GM18907 (cell line): ENCODE measurements around the gene DDX31.

ENCODE experiments used
- ATAC-seq: cut with Tn5 transposase; IDR thresholded peaks from one replicate; pipeline ENCODE4 v1.9.1; 2021; ENCODE audit warnings: mild to moderate bottlenecking, moderate library complexity; ENCODE audit not compliant: unreplicated experiment

DDX31 gene

GRCh38 chr9:132638240-132638639, 31.5 kb downstream of the DDX31 start:
- ATAC-seq, result no peak

GRCh38 chr9:132637801-132638200, 32.0 kb downstream of the DDX31 start:
- no peak for ATAC-seq

DNA sequence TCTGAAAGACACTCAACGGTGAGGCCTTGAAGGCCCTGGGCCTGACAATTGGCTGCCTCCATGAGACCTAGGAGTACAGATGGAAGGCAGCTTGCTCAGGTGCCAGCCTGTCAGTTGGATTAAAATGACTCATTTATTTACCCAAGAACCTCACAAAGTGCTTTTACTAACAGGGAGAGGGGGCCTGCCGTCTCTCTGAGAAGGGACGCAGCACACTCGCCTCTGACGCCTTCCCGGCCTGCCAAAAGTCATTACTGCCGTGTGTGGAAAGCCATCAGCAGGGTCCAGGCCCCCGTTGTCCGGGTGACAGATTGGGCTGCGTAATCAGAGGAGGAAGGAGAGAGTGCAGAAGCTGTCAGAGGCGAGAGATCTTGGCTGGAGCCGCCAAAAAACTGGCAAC, 32.4 kb downstream of the DDX31 start:
- ATAC-seq, result no peak

- no peak for ATAC-seq
Observed at GRCh38 chr9:132634327-132634726, 35.5 kb downstream of the DDX31 start.

GRCh38 chr9:132632413-132633129, 37.2 kb downstream of the DDX31 start:
- no peak for ATAC-seq

DNA sequence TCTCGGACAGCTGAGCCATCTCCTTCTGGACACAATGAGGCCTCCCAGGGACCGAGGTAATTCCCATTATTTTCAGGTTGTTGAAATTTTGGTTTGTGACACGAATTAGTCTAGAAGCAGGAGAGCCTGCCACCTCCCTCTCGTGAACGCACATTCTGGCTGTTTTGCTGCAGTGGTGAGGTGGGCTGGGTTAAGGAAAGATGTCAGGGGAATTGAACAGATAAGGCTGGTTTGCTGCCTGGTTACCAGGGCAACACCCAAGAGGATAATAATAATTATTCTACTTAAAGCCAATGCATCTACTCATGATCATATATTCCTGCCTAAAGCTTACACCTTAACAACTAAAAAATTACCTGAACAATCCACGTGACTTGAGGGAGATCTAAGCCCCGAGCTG, 38.1 kb downstream of the DDX31 start:
- ATAC-seq, result no peak

DNA sequence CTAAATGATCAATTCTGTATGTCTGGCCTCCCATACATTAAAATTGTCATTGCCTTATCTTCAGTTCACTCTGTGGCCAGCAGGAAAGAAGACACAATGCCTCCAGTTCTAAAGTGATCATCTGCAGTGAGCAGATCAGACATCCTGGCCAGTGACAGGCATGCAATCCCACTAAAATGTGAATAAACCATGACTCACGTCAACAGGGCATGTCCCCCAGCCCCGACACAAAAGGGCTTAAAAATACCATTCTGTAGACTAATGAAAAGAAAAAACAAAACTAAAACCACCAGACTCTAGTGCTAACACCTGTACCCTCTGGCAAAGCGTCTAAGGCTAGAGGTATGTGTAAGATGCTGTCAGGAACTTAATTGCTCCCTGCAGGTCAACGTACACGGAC, 38.5 kb downstream of the DDX31 start:
- no peak for ATAC-seq

- ATAC-seq, result no peak
Observed at GRCh38 chr9:132630811-132631210, 39.0 kb downstream of the DDX31 start.

DNA sequence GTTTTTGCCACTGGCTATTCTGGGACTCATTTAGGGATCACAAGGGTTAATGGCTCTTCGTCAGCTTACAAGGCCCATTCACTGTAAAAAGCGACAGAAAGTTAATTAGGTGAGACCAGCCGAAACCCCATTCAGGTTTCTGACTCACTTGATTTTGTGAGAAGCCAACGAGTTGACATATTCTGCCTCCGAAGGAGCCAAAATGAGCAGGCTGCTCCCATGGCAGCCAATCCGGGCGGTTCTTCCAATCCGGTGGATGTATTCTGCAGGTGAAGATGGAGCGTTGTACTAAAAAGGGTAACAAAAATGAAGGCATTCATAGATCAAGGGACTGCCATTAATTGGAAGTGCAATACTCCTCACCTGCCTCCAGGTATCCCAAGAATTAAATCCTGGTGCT, 39.7 kb downstream of the DDX31 start:
- ATAC-seq, result no peak

GRCh38 chr9:132628746-132629145, 41.0 kb downstream of the DDX31 start:
- no peak for ATAC-seq

GRCh38 chr9:132627594-132627993, 42.2 kb downstream of the DDX31 start:
- no peak for ATAC-seq

- ATAC-seq, result no peak
Observed at GRCh38 chr9:132627106-132627505, 42.7 kb downstream of the DDX31 start.

DNA sequence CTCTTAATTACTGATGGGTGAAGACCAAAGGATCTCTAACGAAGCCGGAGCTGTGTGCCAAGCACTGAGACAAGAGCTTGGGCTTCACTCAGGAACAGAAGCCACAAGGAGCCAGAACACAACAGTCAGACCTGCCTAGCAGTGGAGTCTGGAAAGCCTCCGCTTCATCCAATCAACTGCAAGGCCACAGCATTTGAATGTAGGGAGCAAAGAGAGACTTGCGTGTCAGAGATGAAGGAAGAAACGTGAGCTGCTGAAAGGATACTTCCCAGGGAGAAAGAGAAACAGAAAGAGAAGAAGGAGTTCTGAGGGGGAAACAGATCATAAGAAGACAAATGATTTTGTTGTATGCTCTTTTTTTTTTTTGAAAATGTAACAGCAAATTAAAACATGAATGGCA, 43.5 kb downstream of the DDX31 start:
- no peak for ATAC-seq

GRCh38 chr9:132622159-132622558, 47.6 kb downstream of the DDX31 start:
- ATAC-seq, result no peak

GRCh38 chr9:132616725-132617124, 53.1 kb downstream of the DDX31 start:
- ATAC-seq, result no peak

DNA sequence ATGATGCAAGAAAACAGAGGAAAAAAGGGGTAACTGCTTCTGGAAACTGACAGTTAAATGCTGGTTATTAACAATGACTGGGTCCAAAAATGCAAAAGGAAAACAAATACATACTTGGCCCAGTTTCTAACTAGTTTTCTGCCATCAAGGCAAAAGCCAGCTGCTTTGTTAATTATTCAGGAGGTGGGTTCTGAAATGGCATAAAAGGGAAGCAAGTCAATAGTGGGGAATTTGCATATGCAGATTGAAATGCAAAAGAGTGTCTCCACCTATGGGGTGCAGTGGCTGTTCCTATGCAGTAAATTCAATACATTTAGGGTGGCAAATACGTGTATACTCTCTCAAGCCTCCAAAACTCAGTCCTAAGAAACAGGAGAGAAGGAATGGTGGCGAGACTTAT, 54.0 kb downstream of the DDX31 start:
- no peak for ATAC-seq

DNA sequence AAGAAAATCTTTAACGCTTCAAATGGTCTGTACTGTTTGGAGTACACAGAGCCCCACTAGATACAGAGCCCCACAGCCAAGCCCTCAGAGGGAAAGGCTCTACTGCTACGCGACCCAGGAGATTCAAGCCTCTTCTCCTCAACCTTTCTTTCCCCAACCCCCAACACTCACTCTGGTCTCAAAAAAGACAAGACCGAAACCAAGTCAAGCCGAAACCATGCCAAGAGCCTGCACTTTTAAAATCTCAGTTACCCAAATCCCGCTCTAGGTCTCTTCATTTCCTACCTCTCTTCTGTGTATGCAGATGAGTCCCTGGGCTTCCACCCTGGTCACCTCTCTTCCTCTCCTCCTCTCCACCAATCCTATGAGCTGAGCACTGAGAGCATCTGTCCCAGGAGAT, 55.5 kb downstream of the DDX31 start:
- no peak for ATAC-seq

GRCh38 chr9:132610661-132611060, 59.1 kb downstream of the DDX31 start:
- no peak for ATAC-seq

GRCh38 chr9:132609829-132610228, 60.0 kb downstream of the DDX31 start:
- ATAC-seq, result no peak

- no peak for ATAC-seq
Observed at GRCh38 chr9:132609184-132609583, 60.6 kb downstream of the DDX31 start.

- no peak for ATAC-seq
Observed at GRCh38 chr9:132606066-132606465, 63.7 kb downstream of the DDX31 start.

GRCh38 chr9:132605387-132605786, 64.4 kb downstream of the DDX31 start:
- ATAC-seq, result no peak

DNA sequence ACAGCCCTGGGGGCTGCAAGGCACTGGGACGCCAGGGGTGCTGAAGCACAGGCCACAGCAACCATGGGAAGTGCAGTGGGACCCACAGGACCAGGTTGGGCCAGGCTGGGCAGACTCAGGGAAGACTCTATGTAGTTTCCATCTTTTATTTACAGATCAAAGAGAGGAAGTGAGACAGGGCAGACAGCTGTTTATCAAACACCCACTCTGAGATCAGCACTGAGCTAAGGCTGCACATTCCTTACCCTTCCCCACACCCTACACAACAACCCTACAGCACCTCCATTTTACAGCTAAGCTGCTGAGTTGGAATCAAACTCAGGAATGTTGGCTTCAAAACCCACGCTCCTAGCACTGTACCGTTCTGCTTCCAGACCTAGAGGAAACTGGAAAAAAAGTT, 67.6 kb downstream of the DDX31 start:
- no peak for ATAC-seq
